Measurements from ENCODE around the gene GPR158. TPM values are rescaled to one million over a fixed set of nuclear protein-coding genes. Genes with fewer than 3 reads are reported as not detected.

Gene GPR158
- total and polyA plus RNA-seq, 9 of the 15 experiments (the other 6 are each of a cell fraction or from before 2014, with no cell fraction given): 4.0 to 7.6 (median 5.0) TPM

DNA sequence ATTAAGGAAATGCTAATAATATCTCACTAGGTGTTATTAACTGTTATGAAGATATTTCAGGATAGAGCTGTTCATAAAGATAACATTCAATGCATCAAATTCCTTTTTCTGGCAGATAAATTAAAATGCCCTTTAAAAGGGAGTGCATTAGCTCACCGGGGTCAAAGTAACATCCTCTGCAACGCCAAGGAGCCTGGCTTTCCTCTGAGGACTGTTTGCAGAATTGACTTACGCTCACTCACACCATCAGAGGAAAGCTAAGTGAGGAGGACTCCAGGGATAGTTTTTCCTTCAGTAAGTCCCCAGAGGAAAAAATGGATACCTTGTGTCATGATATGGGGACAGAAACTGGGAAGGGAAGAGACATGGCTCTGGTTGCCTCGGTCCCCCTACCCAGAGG is 45.2 kb upstream of the GPR158 start:
- FAIRE-seq: no peak
- CTCF ChIA-PET (ENCODE audit: low intra/inter-chr PET ratio): no interaction called here
- BruUV-seq (replicated peaks): no TSS peak
- TF ChIP-seq ZNF764 (CRISPR knock-in tag; IDR thresholded peaks at IDR 0.05; ENCODE audit: low read depth) (no peak), SMAD2 (IDR thresholded peaks at IDR 0.05; ENCODE audit: low read depth, low read length) (no peak), ZNF830 (CRISPR knock-in tag; IDR thresholded peaks at IDR 0.05) (no peak), PRMT5 (CRISPR knock-in tag; IDR thresholded peaks at IDR 0.05) (no peak), ZNF507 (tag; conservative IDR thresholded peaks at IDR 0.05) (no peak), ZNF699 (CRISPR knock-in tag; IDR thresholded peaks at IDR 0.05; ENCODE audit: insufficient replicate concordance) (no peak), ZNF311 (CRISPR knock-in tag; IDR thresholded peaks at IDR 0.05) (no peak), MTA3 (IDR thresholded peaks at IDR 0.05; ENCODE audit: borderline replicate concordance) (no peak), CBX2 (IDR thresholded peaks at IDR 0.05; ENCODE audit: insufficient read depth, low read length, poor library complexity, severe bottlenecking) (no peak), DNMT1 (IDR thresholded peaks at IDR 0.05) (no peak), ZNF445 (CRISPR knock-in tag; IDR thresholded peaks at IDR 0.05; ENCODE audit: low read depth) (no peak), POLR3G (IDR thresholded peaks at IDR 0.05; ENCODE audit: extremely low read depth, insufficient read length, insufficient replicate concordance) (no peak), BCOR (IDR thresholded peaks at IDR 0.05) (no peak), RFX7 (CRISPR knock-in tag; IDR thresholded peaks at IDR 0.05) (no peak), IRF2 (CRISPR knock-in tag; IDR thresholded peaks at IDR 0.05) (no peak), SRSF7 (optimal IDR thresholded peaks at IDR 0.05; ENCODE audit: low read depth, low read length) (no peak)
- TF ChIP-seq, protein P1, sequence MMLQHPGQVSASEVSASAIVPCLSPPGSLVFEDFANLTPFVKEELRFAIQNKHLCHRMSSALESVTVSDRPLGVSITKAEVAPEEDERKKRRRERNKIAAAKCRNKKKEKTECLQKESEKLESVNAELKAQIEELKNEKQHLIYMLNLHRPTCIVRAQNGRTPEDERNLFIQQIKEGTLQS (IDR thresholded peaks at IDR 0.05): no peak
- TF ChIP-seq, protein P1 (CRISPR knock-in tag; conservative IDR thresholded peaks at IDR 0.05): no peak
- TF ChIP-seq, protein P2, sequence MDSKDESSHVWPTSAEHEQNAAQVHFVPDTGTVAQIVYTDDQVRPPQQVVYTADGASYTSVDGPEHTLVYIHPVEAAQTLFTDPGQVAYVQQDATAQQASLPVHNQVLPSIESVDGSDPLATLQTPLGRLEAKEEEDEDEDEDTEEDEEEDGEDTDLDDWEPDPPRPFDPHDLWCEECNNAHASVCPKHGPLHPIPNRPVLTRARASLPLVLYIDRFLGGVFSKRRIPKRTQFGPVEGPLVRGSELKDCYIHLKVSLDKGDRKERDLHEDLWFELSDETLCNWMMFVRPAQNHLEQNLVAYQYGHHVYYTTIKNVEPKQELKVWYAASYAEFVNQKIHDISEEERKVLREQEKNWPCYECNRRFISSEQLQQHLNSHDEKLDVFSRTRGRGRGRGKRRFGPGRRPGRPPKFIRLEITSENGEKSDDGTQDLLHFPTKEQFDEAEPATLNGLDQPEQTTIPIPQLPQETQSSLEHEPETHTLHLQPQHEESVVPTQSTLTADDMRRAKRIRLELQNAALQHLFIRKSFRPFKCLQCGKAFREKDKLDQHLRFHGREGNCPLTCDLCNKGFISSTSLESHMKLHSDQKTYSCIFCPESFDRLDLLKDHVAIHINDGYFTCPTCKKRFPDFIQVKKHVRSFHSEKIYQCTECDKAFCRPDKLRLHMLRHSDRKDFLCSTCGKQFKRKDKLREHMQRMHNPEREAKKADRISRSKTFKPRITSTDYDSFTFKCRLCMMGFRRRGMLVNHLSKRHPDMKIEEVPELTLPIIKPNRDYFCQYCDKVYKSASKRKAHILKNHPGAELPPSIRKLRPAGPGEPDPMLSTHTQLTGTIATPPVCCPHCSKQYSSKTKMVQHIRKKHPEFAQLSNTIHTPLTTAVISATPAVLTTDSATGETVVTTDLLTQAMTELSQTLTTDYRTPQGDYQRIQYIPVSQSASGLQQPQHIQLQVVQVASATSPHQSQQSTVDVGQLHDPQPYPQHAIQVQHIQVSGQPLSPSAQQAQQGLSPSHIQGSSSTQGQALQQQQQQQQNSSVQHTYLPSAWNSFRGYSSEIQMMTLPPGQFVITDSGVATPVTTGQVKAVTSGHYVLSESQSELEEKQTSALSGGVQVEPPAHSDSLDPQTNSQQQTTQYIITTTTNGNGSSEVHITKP (IDR thresholded peaks at IDR 0.05; ENCODE audit: partially characterized antibody): no peak

More for the DNA sequence above, 45.2 kb upstream of the GPR158 start:
- no peak overlapping the region for H3K27ac ChIP-seq (ENCODE audit: extremely low read depth, low read depth, low read length)
- H3K27me3 ChIP-seq (ENCODE audit: control insufficient read depth in 2 of 2, insufficient read depth in 2 of 2, low read length in 2 of 2): peaks cover 2 to 16% of the 10 kb centered on the region in 2 experiments; a peak in 3 of 5 replicates
- H3K79me2 ChIP-seq (ENCODE audit: control insufficient read depth, insufficient read depth, low read length): no peaks in the 10 kb centered on the region
- H3K4me1 ChIP-seq (replicated peaks in 1 of 2; ENCODE audit: control insufficient read depth in 2 of 2, insufficient read depth in 2 of 2, low read length in 2 of 2): no peaks in the 10 kb centered on the region
- ATAC-seq (no peak), DNase-seq (ENCODE audit: extremely low read depth in 1 of 4, low spot score in 3 of 4) (no peak)
- in situ Hi-C loops (cut with MboI) (no loop called here), intact Hi-C loops (cut with micrococcal nuclease) (no loop called here)
- H3K4me3 ChIP-seq: no peak overlapping the region
- no peak overlapping the region for H3K4me2 ChIP-seq (ENCODE audit: insufficient read depth, low read length)
- H3K9me3 ChIP-seq (replicated peaks; ENCODE audit: control insufficient read depth, insufficient read depth, low read depth, low read length): no peaks in the 10 kb centered on the region
- H3K9ac ChIP-seq (ENCODE audit: insufficient read depth in 1 of 2, low read depth in 2 of 2, low read length in 2 of 2): no peak overlapping the region
- no peaks in the 10 kb centered on the region for H4K20me1 ChIP-seq (replicated peaks; ENCODE audit: control insufficient read depth, insufficient read depth, low read length)
- WGBS (ENCODE audit: insufficient coverage, low coverage, missing lambda C conversion rate): 0% methylated on average over 4 of the region's 4 CpGs
- H3K9me1 ChIP-seq (ENCODE audit: control insufficient read depth, insufficient read depth, low read length): no peaks in the 10 kb centered on the region
- H2AFZ ChIP-seq (ENCODE audit: low read depth, low read length): no peak overlapping the region
- POLR2A ChIA-PET: no interaction called here
- no peaks in the 10 kb centered on the region for H3K36me3 ChIP-seq (ENCODE audit: control insufficient read depth, insufficient read depth, low read length)
